Left ventricle myocardium inferior (tissue), 1 donor: ENCODE results near the gene MIEN1. TPM values are rescaled to one million over a fixed set of nuclear protein-coding genes. Genes with fewer than 3 reads are reported as not detected.
A peak's percentile ranks its signal among the peaks of the same experiment; 100 is the strongest.
"Not testable (repeated sequence)": the region's sequence is repeated elsewhere in the genome, so short reads cannot be mapped to it uniquely, and the experiment has no call there.

Experiments
- DNase-seq: peaks from one replicate; pipeline ENCODE4 v3.0.0-alpha.2; 2020
- H3K27ac ChIP-seq: fragments of 200-600 bp; replicated peaks from 2 replicates; pipeline ENCODE4 v1.8.0; 2021
- H3K27me3 ChIP-seq: fragments of 200-600 bp; 2 replicates; pipeline ENCODE4 v1.8.0; 2021; ENCODE audit warnings: low read depth
- H3K36me3 ChIP-seq: fragments of 200-600 bp; 2 replicates; pipeline ENCODE4 v1.8.0; 2021
- H3K4me1 ChIP-seq: fragments of 200-600 bp; 2 replicates; pipeline ENCODE4 v1.8.0; 2021
- H3K4me3 ChIP-seq: fragments of 200-600 bp; 2 replicates; pipeline ENCODE4 v1.8.0; 2021; ENCODE audit warnings: mild to moderate bottlenecking, moderate library complexity
- H3K9me3 ChIP-seq: fragments of 200-600 bp; replicated peaks from 2 replicates; pipeline ENCODE4 v1.8.0; 2021
- intact Hi-C: fragments of 100-400 bp; cut with micrococcal nuclease; formaldehyde crosslinking; loops from one replicate; pipeline ENCODE4 v1.11.0; 2022
- total RNA-seq: library from RNA; stranded (reverse); fragmentation: NEBNext Ultra II Directional; extraction: Animal tissue kit (Norgen Biotek cat#: 25700); gene quantifications from one replicate; pipeline ENCODE4 v1.2.1, GENCODE V29; 2021
- TF ChIP-seq, protein P1 (sequence below): fragments of 200-600 bp; IDR thresholded peaks from 2 replicates; pipeline ENCODE4 v1.8.0; 2021; ENCODE audit warnings: antibody characterized with exemption, mild to moderate bottlenecking, borderline replicate concordance
- donor health status: DM: no; HTN: yes; CAD: no; lungs with severe emphysema.

MIEN1 gene
- total RNA-seq, 1 donor from 2014 or later: 57.1 TPM

DNA sequence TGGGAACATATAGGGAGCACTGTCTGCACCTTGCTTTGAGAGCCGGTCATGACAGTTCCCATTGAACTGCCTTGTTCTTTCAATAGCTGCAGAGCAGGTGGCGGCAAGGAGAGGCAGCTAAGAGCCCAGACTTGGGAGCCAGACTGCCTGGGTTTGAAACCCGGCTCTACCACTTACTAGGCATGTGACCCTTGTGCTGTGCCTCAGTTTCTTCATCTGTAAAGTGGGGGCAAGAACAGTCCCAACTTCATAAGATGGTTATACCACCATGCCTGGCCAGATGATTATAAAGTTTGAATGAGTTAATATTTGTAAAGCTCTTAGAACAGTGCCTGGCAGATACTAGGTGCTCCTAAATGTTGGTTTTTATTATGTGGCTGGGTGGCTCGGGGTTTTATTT lies 16.1 kb downstream of the MIEN1 start:
- Histone ChIP-seq H3K4me3 (no peak overlapping the region), H3K27ac (no peak overlapping the region), H3K4me1 (peaks cover 21% of the 10 kb centered on the region), H3K27me3 (no peaks in the 10 kb centered on the region), H3K9me3 (no peaks in the 10 kb centered on the region), H3K36me3 (peaks cover 84% of the 10 kb centered on the region)
- no peak for DNase-seq
- intact Hi-C loops: no loop called here
- TF ChIP-seq, protein P1, sequence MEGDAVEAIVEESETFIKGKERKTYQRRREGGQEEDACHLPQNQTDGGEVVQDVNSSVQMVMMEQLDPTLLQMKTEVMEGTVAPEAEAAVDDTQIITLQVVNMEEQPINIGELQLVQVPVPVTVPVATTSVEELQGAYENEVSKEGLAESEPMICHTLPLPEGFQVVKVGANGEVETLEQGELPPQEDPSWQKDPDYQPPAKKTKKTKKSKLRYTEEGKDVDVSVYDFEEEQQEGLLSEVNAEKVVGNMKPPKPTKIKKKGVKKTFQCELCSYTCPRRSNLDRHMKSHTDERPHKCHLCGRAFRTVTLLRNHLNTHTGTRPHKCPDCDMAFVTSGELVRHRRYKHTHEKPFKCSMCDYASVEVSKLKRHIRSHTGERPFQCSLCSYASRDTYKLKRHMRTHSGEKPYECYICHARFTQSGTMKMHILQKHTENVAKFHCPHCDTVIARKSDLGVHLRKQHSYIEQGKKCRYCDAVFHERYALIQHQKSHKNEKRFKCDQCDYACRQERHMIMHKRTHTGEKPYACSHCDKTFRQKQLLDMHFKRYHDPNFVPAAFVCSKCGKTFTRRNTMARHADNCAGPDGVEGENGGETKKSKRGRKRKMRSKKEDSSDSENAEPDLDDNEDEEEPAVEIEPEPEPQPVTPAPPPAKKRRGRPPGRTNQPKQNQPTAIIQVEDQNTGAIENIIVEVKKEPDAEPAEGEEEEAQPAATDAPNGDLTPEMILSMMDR: no peak

DNA sequence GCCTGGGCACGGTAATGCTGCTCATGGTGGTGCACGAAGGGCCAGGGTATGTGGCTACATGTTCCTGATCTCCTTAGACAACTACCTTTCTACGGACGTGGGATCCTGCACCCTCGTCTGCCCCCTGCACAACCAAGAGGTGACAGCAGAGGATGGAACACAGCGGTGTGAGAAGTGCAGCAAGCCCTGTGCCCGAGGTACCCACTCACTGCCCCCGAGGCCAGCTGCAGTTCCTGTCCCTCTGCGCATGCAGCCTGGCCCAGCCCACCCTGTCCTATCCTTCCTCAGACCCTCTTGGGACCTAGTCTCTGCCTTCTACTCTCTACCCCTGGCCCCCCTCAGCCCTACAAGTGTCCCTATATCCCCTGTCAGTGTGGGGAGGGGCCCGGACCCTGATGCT lies 18.5 kb downstream of the MIEN1 start:
- TF ChIP-seq, protein P1: no peak
- Histone ChIP-seq H3K4me1 (peaks cover 20% of the 10 kb centered on the region), H3K36me3 (peaks cover 96% of the 10 kb centered on the region), H3K27ac (no peak overlapping the region), H3K9me3 (no peaks in the 10 kb centered on the region), H3K4me3 (no peak overlapping the region), H3K27me3 (no peaks in the 10 kb centered on the region)
- no peak for DNase-seq
- intact Hi-C loops: no loop called here

DNA sequence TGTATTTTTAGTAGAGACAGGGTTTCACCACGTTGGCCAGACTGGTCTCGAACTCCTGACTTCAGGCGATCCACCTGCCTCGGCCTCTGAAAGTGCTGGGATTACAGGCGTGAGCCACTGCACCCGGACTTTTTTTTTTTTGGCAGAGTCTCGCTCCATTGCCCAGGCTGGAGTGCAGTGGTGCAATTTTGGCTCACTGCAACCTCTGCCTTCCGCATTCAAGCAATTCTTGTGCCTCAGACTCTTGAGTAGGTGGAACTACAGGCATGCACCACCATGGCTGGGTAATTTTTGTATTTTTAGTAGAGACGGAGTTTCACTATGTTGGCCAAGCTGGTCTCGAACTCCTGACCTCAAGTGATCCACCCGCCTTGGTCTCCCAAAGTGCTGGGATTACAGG lies 19.3 kb downstream of the MIEN1 start:
- DNase-seq, H3K9me3 ChIP-seq: not testable (repeated sequence)
- peaks cover 20% of the 10 kb centered on the region for H3K4me1 ChIP-seq

DNA sequence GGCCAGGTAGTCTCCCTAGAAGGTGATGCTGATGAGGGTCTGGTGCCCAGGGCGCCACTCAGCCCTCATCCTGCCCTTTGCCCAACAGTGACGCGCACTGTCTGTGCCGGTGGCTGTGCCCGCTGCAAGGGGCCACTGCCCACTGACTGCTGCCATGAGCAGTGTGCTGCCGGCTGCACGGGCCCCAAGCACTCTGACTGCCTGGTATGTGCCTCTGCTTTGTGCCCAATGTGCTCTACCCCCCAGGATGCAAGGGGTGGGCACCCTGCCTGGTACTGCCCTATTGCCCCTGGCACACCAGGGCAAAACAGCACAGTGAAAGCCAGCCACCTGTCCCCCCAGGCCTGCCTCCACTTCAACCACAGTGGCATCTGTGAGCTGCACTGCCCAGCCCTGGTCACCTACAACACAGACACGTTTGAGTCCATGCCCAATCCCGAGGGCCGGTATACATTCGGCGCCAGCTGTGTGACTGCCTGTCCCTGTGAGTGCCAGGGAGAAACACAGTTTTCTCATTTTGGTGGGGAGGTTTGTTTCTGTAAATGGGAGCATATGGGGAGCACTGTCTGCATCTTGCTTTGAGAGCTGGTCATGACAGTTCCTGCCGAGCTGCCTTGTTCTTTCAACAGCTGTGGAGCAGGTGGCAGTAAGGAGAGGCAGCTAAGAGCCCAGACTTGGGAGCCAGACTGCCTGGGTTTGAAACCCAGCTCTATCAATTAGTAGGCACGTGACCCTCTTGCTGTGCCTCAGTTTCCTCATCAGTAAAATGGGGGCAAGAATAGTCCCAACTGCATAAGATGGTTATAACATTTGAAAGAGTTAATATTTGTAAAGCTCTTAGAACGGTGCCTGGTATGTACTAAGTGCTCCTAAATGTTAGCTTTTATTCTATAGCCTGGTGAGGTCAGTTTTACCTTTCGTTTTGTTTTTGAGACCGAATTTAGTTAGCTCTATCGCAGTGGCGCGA lies 20.1 kb downstream of the MIEN1 start:
- Histone ChIP-seq H3K27me3 (no peaks in the 10 kb centered on the region), H3K36me3 (peaks cover 84% of the 10 kb centered on the region), H3K27ac (no peak overlapping the region), H3K9me3 (no peaks in the 10 kb centered on the region), H3K4me3 (no peak overlapping the region), H3K4me1 (peaks cover 21% of the 10 kb centered on the region)
- DNase-seq: no peak
- intact Hi-C loops: no loop called here
- TF ChIP-seq, protein P1: no peak

More for the DNA sequence above, 19.3 kb downstream of the MIEN1 start:
- H3K27me3 ChIP-seq, H3K27ac ChIP-seq, H3K4me3 ChIP-seq, intact Hi-C loops: not testable (repeated sequence)
- H3K36me3 ChIP-seq: peaks cover 92% of the 10 kb centered on the region

DNA sequence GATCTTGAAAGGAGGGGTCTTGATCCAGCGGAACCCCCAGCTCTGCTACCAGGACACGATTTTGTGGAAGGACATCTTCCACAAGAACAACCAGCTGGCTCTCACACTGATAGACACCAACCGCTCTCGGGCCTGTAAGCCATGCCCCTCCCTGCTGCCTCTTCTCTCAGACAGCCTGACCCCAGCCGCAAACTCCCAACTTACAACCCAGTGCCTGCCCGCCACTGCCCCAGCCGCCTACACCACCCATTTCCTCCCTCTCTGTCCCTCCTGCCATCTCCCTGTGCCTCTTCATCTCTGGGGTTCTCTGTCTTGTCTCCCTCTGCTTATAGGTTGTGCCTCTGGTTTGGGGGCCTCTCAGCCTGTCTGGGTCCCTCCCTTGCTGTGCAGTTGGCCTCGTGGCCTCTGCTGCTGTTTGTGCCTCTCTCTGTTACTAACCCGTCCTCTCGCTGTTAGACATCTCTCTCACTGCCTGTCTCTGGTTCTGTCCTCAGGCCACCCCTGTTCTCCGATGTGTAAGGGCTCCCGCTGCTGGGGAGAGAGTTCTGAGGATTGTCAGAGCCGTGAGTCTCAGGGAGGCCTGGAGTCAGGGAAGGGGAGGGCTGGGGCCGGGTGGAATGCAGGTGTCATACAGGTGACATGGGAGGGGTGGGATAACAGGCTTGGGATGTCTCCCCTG lies 20.9 kb downstream of the MIEN1 start:
- Histone ChIP-seq H3K4me1 (peaks cover 29% of the 10 kb centered on the region), H3K27ac (no peak overlapping the region), H3K27me3 (no peaks in the 10 kb centered on the region), H3K9me3 (no peaks in the 10 kb centered on the region), H3K4me3 (no peak overlapping the region), H3K36me3 (peaks cover 76% of the 10 kb centered on the region)
- intact Hi-C loops: no loop called here
- no peak for DNase-seq
- TF ChIP-seq, protein P1: no peak

DNA sequence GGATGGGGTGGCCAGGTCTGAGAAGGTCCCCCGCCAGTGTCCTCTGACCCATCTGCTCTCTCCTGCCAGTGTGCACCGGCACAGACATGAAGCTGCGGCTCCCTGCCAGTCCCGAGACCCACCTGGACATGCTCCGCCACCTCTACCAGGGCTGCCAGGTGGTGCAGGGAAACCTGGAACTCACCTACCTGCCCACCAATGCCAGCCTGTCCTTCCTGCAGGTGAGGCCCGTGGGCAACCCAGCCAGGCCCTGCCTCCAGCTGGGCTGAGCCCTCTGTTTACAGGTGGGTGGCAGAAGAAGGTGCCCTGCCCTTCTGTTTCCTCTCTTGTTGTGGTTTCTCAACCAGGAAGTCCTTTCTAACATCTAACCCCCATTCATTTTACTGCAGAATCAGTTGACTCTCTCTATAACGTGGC lies 23.4 kb downstream of the MIEN1 start:
- TF ChIP-seq, protein P1: no peak
- H3K9me3 ChIP-seq: no peaks in the 10 kb centered on the region
- no peak overlapping the region for H3K4me3 ChIP-seq
- peaks cover 54% of the 10 kb centered on the region for H3K4me1 ChIP-seq
- peak overlapping the region; percentile 90 for H3K27ac ChIP-seq
- H3K27me3 ChIP-seq: no peaks in the 10 kb centered on the region
- intact Hi-C loops: no loop called here
- DNase-seq: no peak
- H3K36me3 ChIP-seq: peaks cover 52% of the 10 kb centered on the region
